ENCODE measurements around the gene NARF. TPM values are rescaled to one million over a fixed set of nuclear protein-coding genes. Genes with fewer than 3 reads are reported as not detected.
"Not testable (repeated sequence)": the region's sequence is repeated elsewhere in the genome, so short reads cannot be mapped to it uniquely, and the experiment has no call there.

Gene NARF
- total RNA-seq, 1 experiment from 2014 or later, result 59.5 TPM

DNA sequence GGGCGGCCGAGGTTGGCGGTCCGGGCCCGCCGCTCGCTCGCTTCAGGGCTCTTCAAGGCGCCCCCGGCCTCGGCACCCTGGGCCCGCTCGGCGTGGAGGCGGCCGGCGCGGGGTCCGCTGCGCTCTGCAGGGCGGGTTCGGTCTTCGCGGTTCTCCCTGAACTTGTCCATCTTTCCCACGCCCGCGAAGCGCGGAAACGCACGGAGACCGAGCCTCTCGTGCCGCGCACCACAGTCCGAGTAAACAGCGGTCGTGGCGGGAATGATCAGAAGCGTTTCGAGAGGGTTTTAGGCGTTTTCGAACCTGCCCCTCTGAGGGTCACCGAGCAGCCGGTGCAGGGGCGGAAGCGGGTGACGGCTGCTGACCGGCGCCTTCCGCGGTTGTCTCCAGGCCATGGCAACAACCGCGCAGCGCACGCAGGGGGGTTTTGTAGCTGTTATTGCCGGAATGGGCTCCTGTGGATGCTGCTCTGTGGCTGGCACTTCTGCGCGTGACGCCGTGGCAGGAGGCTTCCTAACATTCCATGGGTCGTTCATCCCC, 414 bp downstream of the NARF start:
- peak; percentile 6 for DNase-seq
- POLR2A ChIA-PET (ENCODE audit: unreplicated experiment), result no interaction called here
- CTCF ChIA-PET, result no interaction called here
- peaks cover 22% of the 10 kb centered on the region for H3K4me1 ChIP-seq (ENCODE audit: insufficient read depth, low read length)
- 0 out of 2 replicates have a peak overlapping the region, but pooled peaks have one; percentile 3 for H3K27ac ChIP-seq (ENCODE audit: low read length)
- peak overlapping the region; percentile 95 for H3K4me3 ChIP-seq (ENCODE audit: low read length)
- H3F3A ChIP-seq (ENCODE audit: low read length, unreplicated experiment), result no peaks in the 10 kb centered on the region
- peaks cover 15% of the 10 kb centered on the region for H3K79me2 ChIP-seq (ENCODE audit: low read length)
- H4K20me1 ChIP-seq (ENCODE audit: low read length), result no peaks in the 10 kb centered on the region
- intact Hi-C loops (cut with micrococcal nuclease), result loop anchor here (2.0 to 10.0 kb wide), 3 partner anchors 70 to 214 kb away; partner anchors contain the start of gene TEX19
- peak overlapping the region; percentile 93 for H3K9ac ChIP-seq (ENCODE audit: low read length)
- peak overlapping the region; percentile 95 for H3K4me2 ChIP-seq (ENCODE audit: low read length)
- peaks cover 9% of the 10 kb centered on the region; the same call in 1 of the 2 replicates for H3K36me3 ChIP-seq (ENCODE audit: low read depth, low read length)
- no peaks in the 10 kb centered on the region for H3K27me3 ChIP-seq (ENCODE audit: low read length)
- no TSS peak for BruUV-seq (replicated peaks)
- no peak for TF ChIP-seq EZH2phosphoT487 (IDR thresholded peaks at IDR 0.05; ENCODE audit: borderline replicate concordance, low read length)
- TF ChIP-seq, protein P1, sequence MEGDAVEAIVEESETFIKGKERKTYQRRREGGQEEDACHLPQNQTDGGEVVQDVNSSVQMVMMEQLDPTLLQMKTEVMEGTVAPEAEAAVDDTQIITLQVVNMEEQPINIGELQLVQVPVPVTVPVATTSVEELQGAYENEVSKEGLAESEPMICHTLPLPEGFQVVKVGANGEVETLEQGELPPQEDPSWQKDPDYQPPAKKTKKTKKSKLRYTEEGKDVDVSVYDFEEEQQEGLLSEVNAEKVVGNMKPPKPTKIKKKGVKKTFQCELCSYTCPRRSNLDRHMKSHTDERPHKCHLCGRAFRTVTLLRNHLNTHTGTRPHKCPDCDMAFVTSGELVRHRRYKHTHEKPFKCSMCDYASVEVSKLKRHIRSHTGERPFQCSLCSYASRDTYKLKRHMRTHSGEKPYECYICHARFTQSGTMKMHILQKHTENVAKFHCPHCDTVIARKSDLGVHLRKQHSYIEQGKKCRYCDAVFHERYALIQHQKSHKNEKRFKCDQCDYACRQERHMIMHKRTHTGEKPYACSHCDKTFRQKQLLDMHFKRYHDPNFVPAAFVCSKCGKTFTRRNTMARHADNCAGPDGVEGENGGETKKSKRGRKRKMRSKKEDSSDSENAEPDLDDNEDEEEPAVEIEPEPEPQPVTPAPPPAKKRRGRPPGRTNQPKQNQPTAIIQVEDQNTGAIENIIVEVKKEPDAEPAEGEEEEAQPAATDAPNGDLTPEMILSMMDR (conservative IDR thresholded peaks at IDR 0.05; ENCODE audit: low read depth, low read length), result no peak
- TF ChIP-seq EZH2 (IDR thresholded peaks at IDR 0.05; ENCODE audit: low read length, unreplicated experiment), result no peak
- no peaks in the 10 kb centered on the region for H3K9me3 ChIP-seq (ENCODE audit: low read length)
- H3K9me2 ChIP-seq (replicated peaks; ENCODE audit: low read length), result no peaks in the 10 kb centered on the region
- ATAC-seq, result peak; percentile 13
- H2AFZ ChIP-seq (ENCODE audit: low read length), result peak overlapping the region; percentile 77

- BruUV-seq (replicated peaks); H2AFZ ChIP-seq (ENCODE audit: low read length); H4K20me1 ChIP-seq (ENCODE audit: low read length); H3K9me2 ChIP-seq (replicated peaks; ENCODE audit: low read length); POLR2A ChIA-PET (ENCODE audit: unreplicated experiment); ATAC-seq; CTCF ChIA-PET; H3F3A ChIP-seq (ENCODE audit: low read length, unreplicated experiment); H3K27me3 ChIP-seq (ENCODE audit: low read length); H3K9ac ChIP-seq (ENCODE audit: low read length); H3K9me3 ChIP-seq (ENCODE audit: low read length); H3K27ac ChIP-seq (ENCODE audit: low read length); DNase-seq: not testable (repeated sequence)
- Histone ChIP-seq H3K4me1 (ENCODE audit: insufficient read depth, low read length) (peaks cover 22% of the 10 kb centered on the region), H3K4me2 (ENCODE audit: low read length) (peak overlapping the region; percentile 95), H3K4me3 (ENCODE audit: low read length) (peak overlapping the region; percentile 95; the same call in 1 of the 2 replicates), H3K79me2 (ENCODE audit: low read length) (peaks cover 15% of the 10 kb centered on the region), H3K36me3 (ENCODE audit: low read depth, low read length) (peaks cover 13% of the 10 kb centered on the region; the same call in 1 of the 2 replicates)
- intact Hi-C loops (cut with micrococcal nuclease), result loop anchor here (2.0 to 10.0 kb wide), 3 partner anchors 69 to 215 kb away; partner anchors contain the start of gene TEX19
Observed at GRCh38 chr17:82459936-82460335, 1.4 kb downstream of the NARF start.

DNA sequence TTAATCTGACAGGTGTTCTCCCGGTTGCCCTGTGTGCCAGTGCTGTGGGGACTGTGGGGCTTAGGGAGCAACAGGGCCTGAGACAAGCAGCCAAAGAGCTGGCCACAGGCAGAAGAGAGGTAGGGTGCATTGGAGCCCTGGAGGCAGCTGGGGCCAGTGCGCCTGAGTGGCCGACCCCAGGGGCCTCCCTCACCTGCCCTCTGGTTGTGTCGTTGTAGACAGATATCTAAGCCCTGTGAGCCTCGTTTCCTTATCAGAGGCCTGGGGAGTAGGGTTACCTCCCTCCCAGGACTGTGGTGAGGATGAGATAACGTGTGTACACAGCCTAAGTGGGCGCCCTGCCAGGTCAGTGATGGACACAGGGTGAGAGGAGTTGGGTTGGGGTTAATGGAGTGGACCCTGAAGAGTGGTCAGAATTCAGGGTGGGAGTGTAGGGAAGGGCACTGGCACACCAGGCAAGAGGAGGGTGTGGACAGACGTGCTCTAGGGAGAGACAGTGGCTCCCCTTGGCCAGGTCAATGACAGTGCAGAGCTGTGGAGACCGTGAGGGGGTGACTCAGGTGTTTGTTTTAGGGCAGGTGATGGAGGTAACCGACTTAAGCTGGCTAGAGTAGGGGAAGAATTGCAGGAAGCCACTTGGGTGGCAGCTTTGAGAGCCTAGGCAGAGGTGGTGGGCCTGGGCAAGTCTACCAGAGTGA, 3.4 kb downstream of the NARF start:
- Histone ChIP-seq H3K9ac (ENCODE audit: low read length) (no peak overlapping the region), H3K4me2 (ENCODE audit: low read length) (peak overlapping the region; percentile 36), H3K9me3 (ENCODE audit: low read length) (no peaks in the 10 kb centered on the region), H3K9me2 (replicated peaks; ENCODE audit: low read length) (no peaks in the 10 kb centered on the region), H4K20me1 (ENCODE audit: low read length) (no peaks in the 10 kb centered on the region), H3K4me1 (ENCODE audit: insufficient read depth, low read length) (peaks cover 22% of the 10 kb centered on the region), H2AFZ (ENCODE audit: low read length) (no peak overlapping the region), H3K4me3 (ENCODE audit: low read length) (no peak overlapping the region), H3K27ac (ENCODE audit: low read length) (no peak overlapping the region), H3F3A (ENCODE audit: low read length, unreplicated experiment) (no peaks in the 10 kb centered on the region), H3K36me3 (ENCODE audit: low read depth, low read length) (peaks cover 16% of the 10 kb centered on the region; the same call in 1 of the 2 replicates), H3K79me2 (ENCODE audit: low read length) (peaks cover 15% of the 10 kb centered on the region), H3K27me3 (ENCODE audit: low read length) (no peaks in the 10 kb centered on the region)
- 0 out of 2 replicates have a peak, but pooled peaks have one; percentile 3 for ATAC-seq
- ChIA-PET CTCF (no interaction called here), POLR2A (ENCODE audit: unreplicated experiment) (no interaction called here)
- intact Hi-C loops (cut with micrococcal nuclease), result no loop called here
- BruUV-seq (replicated peaks), result no TSS peak
- peak; percentile 66 for DNase-seq
- TF ChIP-seq EZH2 (IDR thresholded peaks at IDR 0.05; ENCODE audit: low read length, unreplicated experiment) (no peak), EZH2phosphoT487 (IDR thresholded peaks at IDR 0.05; ENCODE audit: borderline replicate concordance, low read length) (no peak)
- TF ChIP-seq, protein P1 (conservative IDR thresholded peaks at IDR 0.05; ENCODE audit: low read depth, low read length), result no peak
